H1 (cell line): Measurements from ENCODE around the gene FMOD. TPM values are rescaled to one million over a fixed set of nuclear protein-coding genes. Genes with fewer than 3 reads are reported as not detected.

Experiments
- HDAC2 ChIP-seq, 2 experiments: fragments of 300-600 bp in 1 of 2; sonication (generic) in 1 of 2; IDR thresholded peaks; 2 replicates each; pipeline ENCODE4 v1.6.1; 2011 to 2012; ENCODE audit warnings: low read depth in 2 of 2, low read length in 2 of 2, mild to moderate bottlenecking in 2 of 2, moderate library complexity in 2 of 2, borderline replicate concordance in 1 of 2, inconsistent platforms in 1 of 2
- polyA plus RNA-seq, 7 experiments: library from polyadenylated mRNA; depleted of rRNA in 3 of 7; stranded (reverse) in 5 of 7; unstranded in 2 of 7; fragments of >200 nt in 5 of 7; fragments of 200-250 nt in 2 of 7; gene quantifications; 1 replicate in 5 of 7; 2 replicates in 1 of 7; 4 replicates in 1 of 7; pipeline versions ENCODE4 v1.2.1 to v1.2.3, GENCODE V29; 2011 to 2013; ENCODE audit warnings: missing spikeins in 2 of 7, mixed read lengths in 2 of 7
- total RNA-seq: library from RNA; stranded (reverse); fragmentation: NEBNext Ultra II Directional; extraction: Animal tissue kit (Norgen Biotek cat#: 25700); gene quantifications from 2 replicates; pipeline ENCODE4 v1.2.1, GENCODE V29; 2021

The FMOD gene
- total and polyA plus RNA-seq, 2 of the 8 experiments (the other 6 are each of a cell fraction or from before 2014, with no cell fraction given), result 0.17 to 0.32 TPM

GRCh38 chr1:203318229-203318517 lies 32.7 kb downstream of the FMOD start (continued):
- no peak for TF ChIP-seq HDAC2 (IDR thresholded peaks at IDR 0.05; ENCODE audit: borderline replicate concordance in 1 of 2, low read depth in 2 of 2, low read length in 2 of 2)
